IgD-negative memory B cell (primary cell): ENCODE measurements around the gene ABCA12. TPM values are rescaled to one million over a fixed set of nuclear protein-coding genes. Genes with fewer than 3 reads are reported as not detected.
A peak's percentile ranks its signal among the peaks of the same experiment; 100 is the strongest.
"Not testable (repeated sequence)": the region's sequence is repeated elsewhere in the genome, so short reads cannot be mapped to it uniquely, and the experiment has no call there.

ENCODE experiments used
- H3K27ac Mint-ChIP-seq, 3 donors: one replicate each; pipeline ENCODE4 v1.8.0; 2020 to 2022; ENCODE audit warnings: mild to moderate bottlenecking in 3 of 3, mixed read lengths in 3 of 3, moderate library complexity in 1 of 3
- H3K27me3 Mint-ChIP-seq: one replicate; pipeline ENCODE4 v1.8.0; 2021; ENCODE audit warnings: mixed read lengths
- H3K36me3 Mint-ChIP-seq: one replicate; pipeline ENCODE4 v1.8.0; 2020; ENCODE audit warnings: mild to moderate bottlenecking, mixed read lengths
- H3K4me1 Mint-ChIP-seq, 3 donors: one replicate each; pipeline ENCODE4 v1.8.0; 2020 to 2022; ENCODE audit warnings: mixed read lengths in 3 of 3, mild to moderate bottlenecking in 1 of 3
- H3K4me3 Mint-ChIP-seq, 4 donors: one replicate each; pipeline ENCODE4 v1.8.0; 2020 to 2022; ENCODE audit warnings: mild to moderate bottlenecking in 4 of 4, mixed read lengths in 4 of 4, moderate library complexity in 3 of 4
- H3K9me3 Mint-ChIP-seq, 3 donors: one replicate each; pipeline ENCODE4 v1.8.0; 2020 to 2021; ENCODE audit warnings: mixed read lengths in 3 of 3, mild to moderate bottlenecking in 1 of 3
- polyA plus RNA-seq: library from polyadenylated mRNA; unstranded; fragments of 300-500 nt; fragmentation: Illumina TruSeq; gene quantifications from one replicate; pipeline ENCODE4 v1.2.3, GENCODE V29; 2021

ABCA12 gene
- not detected for polyA plus RNA-seq

GRCh38 chr2:215138479-215138878 is at the start of gene ABCA12:
Gene ABCA12, minus strand, starts transcription at chr2:215138626. Its CDS starts 418 bp downstream, at chr2:215138208.
- Mint-ChIP-seq H3K36me3 (no peaks in the 10 kb centered on the region), H3K27ac (peak within 1 kb of the TSS in 1 of 3 donors; percentile 2), H3K4me3 (no peak within 1 kb of the TSS), H3K27me3 (no peaks in the 10 kb centered on the region), H3K4me1 (no peaks in the 10 kb centered on the region), H3K9me3 (peaks cover 0 to 3% (median 0%) of the 10 kb centered on the region in 3 donors)

- H3K4me1 Mint-ChIP-seq: no peaks in the 10 kb centered on the region
- H3K36me3 Mint-ChIP-seq: peaks cover 2% of the 10 kb centered on the region
- no peak overlapping the region for H3K4me3 Mint-ChIP-seq
- no peak overlapping the region for H3K27ac Mint-ChIP-seq
- H3K9me3 Mint-ChIP-seq: peaks cover 0 to 2% (median 0%) of the 10 kb centered on the region in 3 donors
- H3K27me3 Mint-ChIP-seq: no peaks in the 10 kb centered on the region
These were observed 49.7 kb upstream of the ABCA12 start for GRCh38 chr2:215188078-215188477.

DNA sequence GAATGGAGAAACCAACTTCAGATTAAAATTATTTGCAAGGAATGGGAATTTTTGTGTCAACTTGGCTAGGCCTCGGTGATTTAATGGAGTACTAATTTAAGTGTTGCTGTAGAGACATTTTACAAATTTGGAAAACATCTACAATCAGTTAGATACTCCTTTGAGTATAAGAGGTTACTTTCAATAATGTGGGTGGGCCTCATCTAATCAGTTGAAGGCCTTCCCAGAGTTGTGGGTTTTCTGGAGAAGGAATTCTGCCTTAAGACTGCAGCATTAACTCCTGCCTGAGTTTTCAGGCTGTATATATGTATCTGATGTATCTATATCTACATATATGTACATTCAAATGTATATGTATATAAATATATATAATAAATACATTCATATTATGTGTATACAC is 47.6 kb upstream of the ABCA12 start:
- Mint-ChIP-seq H3K27me3 (peaks cover 4% of the 10 kb centered on the region), H3K4me3 (no peak overlapping the region), H3K4me1 (no peaks in the 10 kb centered on the region), H3K9me3 (peaks cover 0 to 4% (median 3%) of the 10 kb centered on the region in 3 donors), H3K27ac (no peak overlapping the region), H3K36me3 (peaks cover 2% of the 10 kb centered on the region)

DNA sequence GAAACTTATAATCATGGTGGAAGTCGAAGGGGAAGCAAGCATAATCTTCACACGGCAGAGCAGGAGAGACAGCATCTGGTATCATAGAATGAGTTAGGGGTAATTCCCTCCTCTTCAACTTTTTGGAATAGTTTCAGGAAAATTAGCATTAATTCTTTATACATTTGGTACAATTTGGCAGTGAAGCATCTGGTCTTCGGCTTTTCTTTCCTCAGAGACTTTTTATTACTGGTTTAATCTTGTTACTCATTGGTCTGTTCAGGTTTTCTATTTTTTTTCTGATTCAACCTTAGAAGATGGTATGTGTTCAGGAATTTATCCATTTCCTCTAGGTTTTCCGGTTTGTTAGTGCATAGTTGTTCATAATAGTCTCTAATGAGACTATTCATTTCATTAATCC is 39.7 kb upstream of the ABCA12 start:
- Mint-ChIP-seq H3K27me3 (peaks cover 4% of the 10 kb centered on the region), H3K36me3 (peaks cover 4% of the 10 kb centered on the region)

DNA sequence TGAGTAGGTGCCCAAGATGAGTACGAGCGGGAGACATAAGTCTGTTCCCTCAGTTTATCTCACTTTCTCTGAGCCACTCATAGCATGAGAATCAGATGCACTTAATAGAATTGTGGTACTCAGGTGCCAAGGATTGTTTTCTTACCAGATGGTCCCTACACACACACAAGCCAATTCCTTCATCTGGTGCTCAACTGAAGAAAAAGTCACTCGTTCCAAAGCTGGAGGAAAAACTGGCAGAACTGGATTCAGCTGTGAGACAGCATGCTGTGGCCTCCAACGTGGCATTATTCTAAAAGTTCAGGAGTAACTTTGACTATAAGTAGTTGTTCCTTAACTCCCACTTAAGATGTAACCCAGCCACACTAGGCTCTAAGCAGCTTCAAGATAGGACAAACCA is 33.4 kb upstream of the ABCA12 start:
- H3K36me3 Mint-ChIP-seq: no peaks in the 10 kb centered on the region
- peak overlapping the region in 1 of 3 donors; percentile 71 for H3K27ac Mint-ChIP-seq
- H3K27me3 Mint-ChIP-seq: no peaks in the 10 kb centered on the region
- no peak overlapping the region for H3K4me3 Mint-ChIP-seq
- peaks cover 5 to 9% (median 8%) of the 10 kb centered on the region in 3 donors for H3K4me1 Mint-ChIP-seq
- no peaks in the 10 kb centered on the region for H3K9me3 Mint-ChIP-seq

More for the DNA sequence above, 39.7 kb upstream of the ABCA12 start:
- H3K4me3 Mint-ChIP-seq: no peak overlapping the region
- no peak overlapping the region for H3K27ac Mint-ChIP-seq
- H3K9me3 Mint-ChIP-seq: peaks cover 1 to 13% (median 2%) of the 10 kb centered on the region in 3 donors
- H3K4me1 Mint-ChIP-seq: no peaks in the 10 kb centered on the region

DNA sequence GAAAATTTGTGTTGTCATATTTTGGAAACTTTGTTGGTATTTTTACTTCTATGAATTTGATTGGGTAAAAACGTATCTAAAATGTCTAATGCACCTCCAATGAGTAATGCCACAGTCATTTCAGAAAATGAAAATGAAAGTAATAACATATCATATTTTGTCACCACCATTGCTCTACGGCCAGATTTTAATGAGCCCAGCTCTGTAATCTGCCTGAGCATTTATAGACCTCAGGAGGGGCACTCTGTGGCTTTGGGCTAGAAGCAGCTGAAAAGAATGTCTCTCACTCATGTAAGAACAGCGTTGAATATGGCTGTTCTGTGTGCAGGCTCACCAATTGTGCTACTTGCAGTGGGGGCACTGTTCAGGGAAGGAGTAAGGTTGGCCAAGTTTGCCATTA is 32.7 kb upstream of the ABCA12 start:
- Mint-ChIP-seq H3K4me3 (peak overlapping the region in 3 of 4 donors; percentile 51 to 82 (median 61)), H3K36me3 (no peaks in the 10 kb centered on the region), H3K4me1 (peaks cover 5 to 9% (median 8%) of the 10 kb centered on the region in 3 donors), H3K27me3 (no peaks in the 10 kb centered on the region), H3K9me3 (no peaks in the 10 kb centered on the region), H3K27ac (peak overlapping the region in 1 of 3 donors; percentile 71)

- not testable (repeated sequence) for H3K27me3 Mint-ChIP-seq, H3K27ac Mint-ChIP-seq
These were observed 28.1 kb upstream of the ABCA12 start for GRCh38 chr2:215166505-215166904.

DNA sequence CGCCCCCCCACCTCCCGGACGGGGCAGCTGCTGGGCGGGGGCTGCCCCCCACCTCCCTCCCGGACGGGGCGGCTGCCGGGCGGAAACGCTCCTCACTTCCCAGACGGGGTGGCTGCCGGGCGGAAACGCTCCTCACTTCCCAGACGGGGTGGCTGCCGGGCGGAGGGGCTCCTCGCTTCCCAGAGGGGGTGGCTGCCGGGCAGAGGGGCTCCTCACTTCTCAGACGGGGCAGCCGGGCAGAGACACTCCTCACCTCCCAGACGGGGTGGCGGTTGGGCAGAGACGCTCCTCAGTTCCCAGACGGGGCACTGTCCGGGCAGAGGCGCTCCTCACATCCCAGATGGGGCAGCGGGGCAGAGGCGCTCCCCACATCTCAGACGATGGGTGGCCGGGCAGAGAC is 24.9 kb upstream of the ABCA12 start:
- H3K9me3 Mint-ChIP-seq, H3K27me3 Mint-ChIP-seq, H3K4me3 Mint-ChIP-seq, H3K4me1 Mint-ChIP-seq, H3K27ac Mint-ChIP-seq, H3K36me3 Mint-ChIP-seq: not testable (repeated sequence)

More at GRCh38 chr2:215166505-215166904, 28.1 kb upstream of the ABCA12 start:
- not testable (repeated sequence) for H3K36me3 Mint-ChIP-seq, H3K4me1 Mint-ChIP-seq, H3K9me3 Mint-ChIP-seq, H3K4me3 Mint-ChIP-seq

DNA sequence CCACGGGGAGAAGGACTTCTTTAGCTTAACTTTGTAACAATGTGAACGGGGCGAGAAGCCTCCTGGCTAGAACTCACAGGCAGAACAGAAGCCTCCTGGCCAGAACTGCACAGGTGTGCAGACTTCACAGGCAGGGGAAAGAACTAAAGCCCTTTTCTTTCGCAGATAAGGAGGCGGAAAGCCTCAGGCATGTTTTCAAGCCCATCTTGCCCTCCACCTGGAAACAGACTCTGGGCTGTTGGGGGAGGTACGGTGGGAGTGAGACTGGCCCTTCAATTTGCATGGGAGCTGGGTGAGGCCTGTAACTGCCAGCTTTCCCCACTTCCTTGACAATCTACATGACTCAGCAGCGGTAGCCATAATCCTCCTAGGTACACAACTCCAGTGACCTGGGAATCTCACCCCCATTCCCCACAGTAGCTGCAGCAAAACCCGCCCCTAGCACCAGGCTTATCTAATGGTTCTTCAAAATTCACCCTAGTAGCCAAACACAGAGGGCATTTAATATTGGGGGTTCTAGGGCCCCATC is 22.9 kb upstream of the ABCA12 start:
- Mint-ChIP-seq H3K4me3 (no peak overlapping the region), H3K36me3 (peaks cover 1% of the 10 kb centered on the region), H3K27ac (no peak overlapping the region), H3K27me3 (no peaks in the 10 kb centered on the region), H3K9me3 (no peaks in the 10 kb centered on the region), H3K4me1 (no peaks in the 10 kb centered on the region)

- Mint-ChIP-seq H3K27me3 (no peaks in the 10 kb centered on the region), H3K9me3 (no peaks in the 10 kb centered on the region), H3K36me3 (peaks cover 1% of the 10 kb centered on the region), H3K27ac (no peak overlapping the region), H3K4me3 (no peak overlapping the region), H3K4me1 (no peaks in the 10 kb centered on the region)
These were observed 21.7 kb upstream of the ABCA12 start for GRCh38 chr2:215160081-215160480.

GRCh38 chr2:215156453-215156852 is 18.0 kb upstream of the ABCA12 start:
- no peaks in the 10 kb centered on the region for H3K36me3 Mint-ChIP-seq
- peaks cover 0 to 3% (median 0%) of the 10 kb centered on the region in 3 donors for H3K9me3 Mint-ChIP-seq
- H3K27me3 Mint-ChIP-seq: no peaks in the 10 kb centered on the region
- no peak overlapping the region for H3K27ac Mint-ChIP-seq
- H3K4me3 Mint-ChIP-seq: no peak overlapping the region
- H3K4me1 Mint-ChIP-seq: peaks cover 0 to 2% (median 0%) of the 10 kb centered on the region in 3 donors

GRCh38 chr2:215149894-215150293 is 11.5 kb upstream of the ABCA12 start:
- H3K4me1 Mint-ChIP-seq: peaks cover 0 to 2% (median 0%) of the 10 kb centered on the region in 3 donors
- H3K27me3 Mint-ChIP-seq: no peaks in the 10 kb centered on the region
- peaks cover 0 to 4% (median 0%) of the 10 kb centered on the region in 3 donors for H3K9me3 Mint-ChIP-seq
- peak overlapping the region in 1 of 4 donors; percentile 33 for H3K4me3 Mint-ChIP-seq
- no peaks in the 10 kb centered on the region for H3K36me3 Mint-ChIP-seq
- H3K27ac Mint-ChIP-seq: no peak overlapping the region

- no peaks in the 10 kb centered on the region for H3K27me3 Mint-ChIP-seq
- peaks cover 0 to 4% (median 0%) of the 10 kb centered on the region in 3 donors for H3K9me3 Mint-ChIP-seq
- no peak overlapping the region for H3K27ac Mint-ChIP-seq
- H3K36me3 Mint-ChIP-seq: no peaks in the 10 kb centered on the region
- H3K4me1 Mint-ChIP-seq: peaks cover 0 to 2% (median 0%) of the 10 kb centered on the region in 3 donors
- H3K4me3 Mint-ChIP-seq: no peak overlapping the region
These were observed 11.1 kb upstream of the ABCA12 start for GRCh38 chr2:215149486-215149885.

GRCh38 chr2:215149060-215149459 is 10.6 kb upstream of the ABCA12 start:
- H3K4me1 Mint-ChIP-seq: peaks cover 0 to 2% (median 0%) of the 10 kb centered on the region in 3 donors

GRCh38 chr2:215145611-215146010 is 7.2 kb upstream of the ABCA12 start:
- no peak overlapping the region for H3K4me3 Mint-ChIP-seq
- H3K27me3 Mint-ChIP-seq: no peaks in the 10 kb centered on the region
- no peaks in the 10 kb centered on the region for H3K36me3 Mint-ChIP-seq
- peaks cover 0 to 5% (median 0%) of the 10 kb centered on the region in 3 donors for H3K9me3 Mint-ChIP-seq
- H3K4me1 Mint-ChIP-seq: no peaks in the 10 kb centered on the region
- no peak overlapping the region for H3K27ac Mint-ChIP-seq

More at GRCh38 chr2:215149060-215149459, 10.6 kb upstream of the ABCA12 start:
- Mint-ChIP-seq H3K9me3 (peaks cover 0 to 4% (median 0%) of the 10 kb centered on the region in 3 donors), H3K27me3 (no peaks in the 10 kb centered on the region), H3K36me3 (no peaks in the 10 kb centered on the region), H3K27ac (no peak overlapping the region), H3K4me3 (no peak overlapping the region)
